Ectodermal cell (in vitro differentiated cells): Measurements from ENCODE around the gene ATP13A2.

Experiments
- H3K27ac ChIP-seq: 2 replicates; pipeline ENCODE4 v1.7.0; 2013; ENCODE audit warnings: mild to moderate bottlenecking, low read depth, low read length; ENCODE audit not compliant: insufficient read depth, poor library complexity, severe bottlenecking
- H3K27me3 ChIP-seq: 2 replicates; pipeline ENCODE4 v1.7.0; 2013; ENCODE audit warnings: mild to moderate bottlenecking, low read length; ENCODE audit not compliant: insufficient read depth, control insufficient read depth, poor library complexity, severe bottlenecking
- H3K36me3 ChIP-seq: one replicate; pipeline ENCODE4 v1.7.0; 2013; ENCODE audit warnings: low read length; ENCODE audit not compliant: control insufficient read depth, insufficient read depth
- H3K4me1 ChIP-seq: one replicate; pipeline ENCODE4 v1.7.0; 2013; ENCODE audit warnings: low read length; ENCODE audit not compliant: control insufficient read depth, insufficient read depth
- H3K4me3 ChIP-seq: 2 replicates; pipeline ENCODE4 v1.7.0; 2013; ENCODE audit warnings: low read depth, low read length, control low read depth; ENCODE audit not compliant: insufficient read depth
- H3K9me3 ChIP-seq: 2 replicates; pipeline ENCODE4 v1.7.0; 2013; ENCODE audit warnings: mild to moderate bottlenecking, low read length, moderate library complexity; ENCODE audit not compliant: control insufficient read depth
- WGBS, 2 experiments: methylation state at CpG; one replicate each; pipeline ENCODE4 v1.1.7; 2013; ENCODE audit warnings: missing lambda C conversion rate in 2 of 2; 5-methylcytosine and 5-hydroxymethylcytosine counted together

Gene ATP13A2

GRCh38 chr1:16989676-16990391 lies 21.9 kb downstream of the ATP13A2 start:
- no peak overlapping the region for H3K4me3 ChIP-seq
- H3K36me3 ChIP-seq, result peaks cover 4% of the 10 kb centered on the region
- no peaks in the 10 kb centered on the region for H3K4me1 ChIP-seq
- no peak overlapping the region for H3K27ac ChIP-seq
- no peaks in the 10 kb centered on the region for H3K27me3 ChIP-seq
- 94% methylated on average over 22 of the region's 22 CpGs for WGBS, 2 experiments
- H3K9me3 ChIP-seq, result no peaks in the 10 kb centered on the region

- no peaks in the 10 kb centered on the region for H3K9me3 ChIP-seq
- no peak overlapping the region for H3K4me3 ChIP-seq
- 87 to 88% methylated on average over 12 of the region's 13 CpGs for WGBS, 2 experiments
- H3K4me1 ChIP-seq, result peaks cover 6% of the 10 kb centered on the region
- no peak overlapping the region for H3K27ac ChIP-seq
- no peaks in the 10 kb centered on the region for H3K27me3 ChIP-seq
- H3K36me3 ChIP-seq, result peaks cover 4% of the 10 kb centered on the region
Observed at GRCh38 chr1:16988210-16988609, 23.5 kb downstream of the ATP13A2 start.

- Histone ChIP-seq H3K4me3 (no peak overlapping the region), H3K27ac (no peak overlapping the region), H3K27me3 (no peaks in the 10 kb centered on the region), H3K4me1 (peaks cover 17% of the 10 kb centered on the region), H3K36me3 (peaks cover 4% of the 10 kb centered on the region), H3K9me3 (no peaks in the 10 kb centered on the region)
- 35 to 37% methylated on average over 16 of the region's 16 CpGs for WGBS, 2 experiments
Observed at GRCh38 chr1:16986962-16987361, 24.8 kb downstream of the ATP13A2 start.

GRCh38 chr1:16986560-16986959 lies 25.2 kb downstream of the ATP13A2 start:
- Histone ChIP-seq H3K27me3 (no peaks in the 10 kb centered on the region), H3K4me1 (peaks cover 17% of the 10 kb centered on the region), H3K4me3 (no peak overlapping the region), H3K36me3 (peaks cover 4% of the 10 kb centered on the region), H3K27ac (no peak overlapping the region), H3K9me3 (no peaks in the 10 kb centered on the region)
- WGBS, 2 experiments, result 84 to 88% methylated on average over 23 of the region's 23 CpGs

- Histone ChIP-seq H3K27ac (no peak overlapping the region), H3K36me3 (peaks cover 4% of the 10 kb centered on the region), H3K27me3 (no peaks in the 10 kb centered on the region), H3K9me3 (no peaks in the 10 kb centered on the region), H3K4me3 (no peak overlapping the region), H3K4me1 (peaks cover 17% of the 10 kb centered on the region)
- WGBS, 2 experiments, result 88 to 90% methylated on average over 19 of the region's 19 CpGs
Observed at GRCh38 chr1:16986113-16986512, 25.6 kb downstream of the ATP13A2 start.

- peaks cover 4% of the 10 kb centered on the region for H3K36me3 ChIP-seq
- H3K27me3 ChIP-seq, result no peaks in the 10 kb centered on the region
- no peak overlapping the region for H3K27ac ChIP-seq
- peaks cover 17% of the 10 kb centered on the region for H3K4me1 ChIP-seq
- H3K9me3 ChIP-seq, result no peaks in the 10 kb centered on the region
- no peak overlapping the region for H3K4me3 ChIP-seq
- WGBS, 2 experiments, result 78 to 84% methylated on average over 7 of the region's 7 CpGs
Observed at GRCh38 chr1:16984717-16985116, 27.0 kb downstream of the ATP13A2 start.

- Histone ChIP-seq H3K36me3 (peaks cover 4% of the 10 kb centered on the region), H3K4me1 (peaks cover 24% of the 10 kb centered on the region), H3K9me3 (no peaks in the 10 kb centered on the region), H3K27ac (no peak overlapping the region), H3K4me3 (no peak overlapping the region), H3K27me3 (no peaks in the 10 kb centered on the region)
- WGBS, 2 experiments, result 86% methylated on average over 4 of the region's 4 CpGs
Observed at GRCh38 chr1:16983649-16984048, 28.1 kb downstream of the ATP13A2 start.

GRCh38 chr1:16982902-16983301 lies 28.8 kb downstream of the ATP13A2 start:
- H3K9me3 ChIP-seq, result no peaks in the 10 kb centered on the region
- H3K27ac ChIP-seq, result no peak overlapping the region
- peaks cover 31% of the 10 kb centered on the region for H3K4me1 ChIP-seq
- H3K4me3 ChIP-seq, result no peak overlapping the region
- WGBS, 2 experiments, result 76 to 79% methylated on average over 11 of the region's 11 CpGs
- no peaks in the 10 kb centered on the region for H3K27me3 ChIP-seq
- peaks cover 4% of the 10 kb centered on the region for H3K36me3 ChIP-seq

GRCh38 chr1:16981269-16981849 lies 30.4 kb downstream of the ATP13A2 start:
- H3K27ac ChIP-seq, result no peak overlapping the region
- 78 to 82% methylated on average over 10 of the region's 10 CpGs for WGBS, 2 experiments
- H3K4me1 ChIP-seq, result peaks cover 34% of the 10 kb centered on the region
- no peaks in the 10 kb centered on the region for H3K9me3 ChIP-seq
- H3K36me3 ChIP-seq, result peaks cover 4% of the 10 kb centered on the region
- no peak overlapping the region for H3K4me3 ChIP-seq
- no peaks in the 10 kb centered on the region for H3K27me3 ChIP-seq

- Histone ChIP-seq H3K27ac (peak within 1 kb of the TSS; percentile 73), H3K27me3 (no peaks in the 10 kb centered on the region), H3K36me3 (peaks cover 1% of the 10 kb centered on the region), H3K9me3 (no peaks in the 10 kb centered on the region), H3K4me3 (peak within 1 kb of the TSS; percentile 74), H3K4me1 (peaks cover 34% of the 10 kb centered on the region)
- 9 to 10% methylated on average over 48 to 53 of the region's 53 CpGs for WGBS, 2 experiments
Observed at GRCh38 chr1:16980473-16981268, 31.1 kb downstream of the ATP13A2 start, which contains the start of gene MFAP2. Gene MFAP2 (minus strand): TSS chr1:16980620. CDS start chr1:16978273, 2,347 bp downstream.
